Left lobe of liver (tissue), 2 donors: Measurements from ENCODE around the gene OTOF. TPM values are rescaled to one million over a fixed set of nuclear protein-coding genes. Genes with fewer than 3 reads are reported as not detected.

ENCODE experiments used
- ATAC-seq: fragments of 200-7000 bp; cut with Tn5 transposase; one replicate; pipeline ENCODE4 v1.9.1; 2020; ENCODE audit warnings: mild to moderate bottlenecking, moderate library complexity
- DNase-seq: peaks from one replicate; pipeline ENCODE4 v3.0.0-alpha.2; 2020; ENCODE audit warnings: low spot score
- total RNA-seq: library from RNA; stranded (reverse); gene quantifications from one replicate; pipeline ENCODE4 v1.2.1, GENCODE V29; 2021
- donor health status: DM: no; HTN: no; CAD: no; lungs with moderate emphysema.
- donor health status: DM: no; HTN: yes; CAD: no.

Gene OTOF
- total RNA-seq, 1 donor from 2014 or later, result 0.05 TPM

DNA sequence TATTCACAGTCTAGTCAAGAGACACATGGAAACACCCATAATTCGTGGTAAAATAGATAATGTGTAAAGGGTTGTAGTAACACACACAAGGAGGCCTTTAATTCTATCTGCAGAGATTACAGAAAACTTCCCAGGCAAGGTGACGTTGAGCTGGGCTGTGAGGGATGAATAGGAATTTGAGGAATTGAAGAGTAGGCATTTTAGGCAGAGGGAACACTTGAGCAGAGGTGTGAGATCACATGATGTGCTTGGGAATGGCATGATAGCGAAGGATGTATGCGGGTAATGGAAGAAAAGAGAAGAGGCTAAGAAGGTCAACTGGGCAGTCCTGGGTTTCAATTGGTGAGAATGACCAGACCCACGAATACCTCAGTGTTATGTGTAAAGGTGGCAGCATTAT, 56.0 kb downstream of the OTOF start:
- no peak for ATAC-seq

DNA sequence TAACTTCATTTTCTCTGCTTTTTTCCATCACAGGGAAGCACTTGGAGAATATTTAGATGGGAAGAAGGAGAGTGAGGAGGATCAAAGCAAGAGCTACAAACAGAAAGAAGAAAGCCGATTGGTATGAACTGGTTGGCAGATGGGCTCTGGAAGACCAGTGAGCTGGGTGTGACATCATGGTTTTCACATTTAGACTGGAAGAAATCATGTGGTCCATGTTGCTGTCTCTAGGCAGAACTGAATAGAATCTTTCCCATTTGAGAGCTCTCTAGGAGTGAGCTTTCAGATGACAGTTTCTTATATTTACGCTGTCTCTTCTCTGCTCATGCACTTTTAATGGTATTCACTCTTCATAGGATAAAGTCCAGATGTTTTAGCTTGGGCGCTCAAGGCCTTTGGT, 63.6 kb downstream of the OTOF start:
- DNase-seq (no peak), ATAC-seq (no peak)

More for the DNA sequence above, 56.0 kb downstream of the OTOF start:
- DNase-seq, result no peak

DNA sequence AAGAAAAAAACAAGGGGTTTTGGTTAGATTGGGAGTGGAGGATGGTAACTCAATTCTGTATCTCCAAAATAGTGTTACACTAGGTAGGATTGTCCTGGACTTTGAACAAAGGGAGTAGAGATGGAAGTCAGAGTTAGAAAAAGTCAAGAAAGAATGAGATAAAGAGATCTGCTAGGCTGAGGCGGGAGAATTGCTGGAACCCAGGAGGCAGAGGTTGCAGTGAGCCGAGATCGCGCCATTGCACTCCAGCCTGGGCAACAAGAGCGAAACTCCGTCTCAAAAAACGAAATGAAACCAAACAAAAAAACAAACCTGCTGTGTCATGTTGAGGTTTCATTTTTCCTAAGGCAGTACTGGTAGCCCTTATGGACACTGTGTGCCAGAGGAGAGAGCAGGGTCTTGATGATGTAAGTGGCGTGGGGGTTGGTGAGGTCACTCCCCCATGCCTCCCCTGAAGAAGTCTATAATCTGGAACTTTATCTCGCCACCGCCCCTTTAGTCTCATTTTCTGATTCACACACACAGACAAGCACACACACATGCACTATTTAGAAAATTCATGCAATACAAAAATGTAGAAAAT, 65.7 kb downstream of the OTOF start:
- no peak for DNase-seq
- peak; percentile 79 for ATAC-seq

DNA sequence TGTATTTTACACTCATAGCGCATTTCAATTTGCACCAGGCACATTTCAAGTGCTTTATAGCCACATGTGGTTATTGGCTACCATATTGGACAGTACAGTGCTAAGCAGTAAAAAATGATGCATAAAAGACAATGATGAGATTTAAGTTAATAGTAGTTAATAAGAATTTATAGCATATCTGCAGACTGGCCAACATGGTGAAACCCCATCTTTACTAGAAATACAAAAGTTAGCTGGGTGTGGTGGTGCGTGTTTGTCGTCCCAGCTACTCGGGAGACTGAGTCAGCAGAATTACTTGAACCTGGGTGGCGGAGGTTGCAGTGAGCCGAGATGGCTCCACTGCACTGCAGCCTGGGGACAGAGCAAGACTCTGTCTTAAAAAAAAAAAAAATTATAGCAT, 66.5 kb downstream of the OTOF start:
- DNase-seq (no peak), ATAC-seq (no peak)

DNA sequence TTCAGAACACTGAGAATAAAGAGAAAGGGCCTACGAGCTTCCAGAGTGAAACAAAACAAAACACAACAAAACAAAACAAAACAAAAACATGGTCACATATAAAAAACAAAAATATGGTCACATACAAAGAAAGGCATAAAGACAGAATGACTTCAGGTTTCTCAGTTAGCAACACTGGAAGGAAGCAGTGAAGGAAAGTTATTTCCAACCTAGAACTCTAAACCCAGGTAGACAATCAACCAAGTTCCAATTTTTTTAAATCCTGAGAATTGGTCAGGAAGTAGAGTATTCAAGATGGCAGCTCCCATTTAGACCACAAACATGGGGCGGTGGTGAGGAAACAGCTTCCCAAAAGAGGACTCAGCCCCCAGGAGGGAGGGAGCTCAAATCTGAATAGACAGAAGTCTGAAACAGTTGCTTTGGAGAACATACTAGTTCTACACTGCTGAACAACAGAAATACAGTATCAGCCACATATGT, 67.1 kb downstream of the OTOF start:
- ATAC-seq (no peak), DNase-seq (no peak)

DNA sequence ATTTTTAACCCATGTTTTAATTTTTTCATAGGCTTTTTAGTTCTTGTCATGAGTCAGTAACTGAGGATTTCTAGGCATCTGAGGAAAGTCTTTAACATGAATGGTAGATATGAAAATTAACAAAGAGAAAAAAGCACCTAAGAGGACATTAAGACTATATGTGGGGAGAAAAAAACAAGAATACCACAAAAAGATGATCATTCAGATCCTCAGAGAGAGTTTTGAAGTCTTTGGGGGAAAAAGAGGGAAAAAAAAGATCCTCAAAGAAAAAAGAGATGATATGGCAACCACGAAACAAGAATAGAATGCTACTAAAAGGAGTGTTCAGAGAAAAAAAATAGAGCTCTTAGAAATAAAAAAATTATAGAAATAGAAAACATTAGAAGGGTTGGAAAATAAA, 68.1 kb downstream of the OTOF start:
- ATAC-seq, result no peak
- no peak for DNase-seq

DNA sequence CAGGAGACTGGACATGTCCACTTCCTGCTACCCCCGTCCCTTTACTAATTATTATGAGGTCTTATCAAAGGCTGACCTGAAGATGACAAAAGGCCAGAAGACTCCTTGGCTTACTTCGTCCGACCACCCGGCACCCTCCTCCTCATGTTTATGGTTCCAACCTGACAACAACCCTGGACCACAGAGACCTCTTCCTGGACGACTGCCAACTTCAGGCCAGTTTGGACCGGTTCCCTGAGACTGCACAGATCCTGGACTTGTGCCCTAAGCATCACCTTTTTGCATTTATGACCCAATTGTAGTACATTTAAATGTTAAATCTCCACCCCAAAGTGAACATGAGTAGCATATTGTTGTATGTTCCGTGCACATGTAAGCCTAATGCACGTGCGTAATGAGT, 70.4 kb downstream of the OTOF start:
- no peak for ATAC-seq

More for the DNA sequence above, 70.4 kb downstream of the OTOF start:
- no peak for DNase-seq

Other genes starting within 250 kb of the OTOF start
- 144 TPM for gene HADHA, start 233.5 kb downstream of the OTOF start, total RNA-seq
- gene HADHB, start 233.2 kb downstream of the OTOF start, total RNA-seq, result 178 TPM
- gene SELENOI, start 132.0 kb downstream of the OTOF start, total RNA-seq, result 26.4 TPM
- 0.23 TPM for gene ADGRF3, start 131.3 kb downstream of the OTOF start, total RNA-seq
- gene DRC1, start 76.2 kb downstream of the OTOF start, total RNA-seq, result not detected
- gene CIB4, start 163.2 kb upstream of the OTOF start, total RNA-seq, result not detected
- gene KCNK3, start 214.6 kb upstream of the OTOF start, total RNA-seq, result 0.43 TPM